Effector CD8-positive, alpha-beta T cell (primary cell): ENCODE measurements around the gene LPIN2.
A peak's percentile ranks its signal among the peaks of the same experiment; 100 is the strongest.
"Not testable (repeated sequence)": the region's sequence is repeated elsewhere in the genome, so short reads cannot be mapped to it uniquely, and the experiment has no call there.

ENCODE experiments used
- DNase-seq: peaks from one replicate; lab custom pipeline; 2025; lab: John Stamatoyannopoulos, UW
- total RNA-seq, 4 experiments: gene quantifications; one replicate each; lab custom pipeline; 2026; lab: John Stamatoyannopoulos, UW

The LPIN2 gene, protein sequence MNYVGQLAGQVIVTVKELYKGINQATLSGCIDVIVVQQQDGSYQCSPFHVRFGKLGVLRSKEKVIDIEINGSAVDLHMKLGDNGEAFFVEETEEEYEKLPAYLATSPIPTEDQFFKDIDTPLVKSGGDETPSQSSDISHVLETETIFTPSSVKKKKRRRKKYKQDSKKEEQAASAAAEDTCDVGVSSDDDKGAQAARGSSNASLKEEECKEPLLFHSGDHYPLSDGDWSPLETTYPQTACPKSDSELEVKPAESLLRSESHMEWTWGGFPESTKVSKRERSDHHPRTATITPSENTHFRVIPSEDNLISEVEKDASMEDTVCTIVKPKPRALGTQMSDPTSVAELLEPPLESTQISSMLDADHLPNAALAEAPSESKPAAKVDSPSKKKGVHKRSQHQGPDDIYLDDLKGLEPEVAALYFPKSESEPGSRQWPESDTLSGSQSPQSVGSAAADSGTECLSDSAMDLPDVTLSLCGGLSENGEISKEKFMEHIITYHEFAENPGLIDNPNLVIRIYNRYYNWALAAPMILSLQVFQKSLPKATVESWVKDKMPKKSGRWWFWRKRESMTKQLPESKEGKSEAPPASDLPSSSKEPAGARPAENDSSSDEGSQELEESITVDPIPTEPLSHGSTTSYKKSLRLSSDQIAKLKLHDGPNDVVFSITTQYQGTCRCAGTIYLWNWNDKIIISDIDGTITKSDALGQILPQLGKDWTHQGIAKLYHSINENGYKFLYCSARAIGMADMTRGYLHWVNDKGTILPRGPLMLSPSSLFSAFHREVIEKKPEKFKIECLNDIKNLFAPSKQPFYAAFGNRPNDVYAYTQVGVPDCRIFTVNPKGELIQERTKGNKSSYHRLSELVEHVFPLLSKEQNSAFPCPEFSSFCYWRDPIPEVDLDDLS
- total RNA-seq = 232 to 270 (median 266) reads per million in 4 experiments

- peak; percentile 93 for DNase-seq
These were observed at the start of gene LPIN2 for GRCh38 chr18:3013024-3013804. Gene LPIN2 (minus strand): TSS chr18:3013144. CDS start chr18:2960840, 52,304 bp downstream.

DNA sequence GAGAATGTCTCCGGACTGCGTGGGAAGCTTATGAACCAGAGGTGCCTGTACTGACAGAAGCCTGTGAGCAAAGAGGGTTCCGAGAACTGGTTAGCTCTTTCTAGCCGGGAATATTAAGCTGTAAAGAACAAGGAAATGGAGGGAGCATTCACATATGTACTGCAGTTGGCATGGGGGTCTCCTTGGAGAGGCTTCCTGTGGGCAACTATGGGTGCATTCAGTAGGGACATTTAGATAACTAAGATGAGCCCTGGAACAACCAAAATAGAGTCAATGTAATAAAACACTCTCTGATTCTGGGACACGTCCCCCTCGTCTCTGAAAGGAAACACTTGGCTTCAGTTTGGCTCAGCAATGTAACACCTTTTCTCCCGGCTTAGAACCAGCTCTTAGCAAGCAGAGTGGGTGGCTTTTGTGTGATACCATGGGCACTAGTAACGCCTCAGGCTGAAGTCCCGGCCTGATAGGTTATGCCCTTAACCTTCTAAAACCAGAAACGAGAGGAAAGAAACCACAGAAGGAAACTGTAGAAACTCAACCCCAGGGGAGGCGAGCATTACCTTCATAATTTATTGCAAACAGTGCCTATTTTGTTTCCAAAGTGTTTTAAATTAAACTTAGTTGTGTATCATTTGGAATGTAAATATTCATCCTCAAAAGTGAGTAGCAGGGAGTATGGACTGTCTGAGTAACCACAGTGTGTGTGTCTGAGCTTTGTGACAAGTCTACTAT is 48.8 kb upstream of the LPIN2 start:
- no peak for DNase-seq

- DNase-seq = peak; percentile 4
These were observed 48.0 kb upstream of the LPIN2 start for GRCh38 chr18:3060667-3061580.

DNA sequence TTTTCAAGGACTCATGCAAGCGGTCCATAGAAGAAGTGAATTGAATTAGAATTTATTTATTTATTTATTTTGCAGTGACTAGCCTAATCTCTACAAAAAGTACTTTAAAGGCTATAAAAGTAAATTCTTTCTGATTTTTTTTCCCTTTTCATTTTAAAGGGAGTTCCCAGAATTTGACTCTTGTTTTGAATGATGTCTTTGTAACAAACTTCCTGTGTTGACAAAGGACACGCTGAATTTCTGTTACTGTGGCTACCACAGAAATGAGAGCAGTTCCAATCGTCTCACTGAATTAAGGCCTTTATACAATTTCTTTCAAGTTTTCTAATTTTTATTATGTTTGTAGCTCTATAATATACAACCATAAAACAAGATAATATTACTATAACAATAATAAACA is 46.3 kb upstream of the LPIN2 start:
- no peak for DNase-seq

DNA sequence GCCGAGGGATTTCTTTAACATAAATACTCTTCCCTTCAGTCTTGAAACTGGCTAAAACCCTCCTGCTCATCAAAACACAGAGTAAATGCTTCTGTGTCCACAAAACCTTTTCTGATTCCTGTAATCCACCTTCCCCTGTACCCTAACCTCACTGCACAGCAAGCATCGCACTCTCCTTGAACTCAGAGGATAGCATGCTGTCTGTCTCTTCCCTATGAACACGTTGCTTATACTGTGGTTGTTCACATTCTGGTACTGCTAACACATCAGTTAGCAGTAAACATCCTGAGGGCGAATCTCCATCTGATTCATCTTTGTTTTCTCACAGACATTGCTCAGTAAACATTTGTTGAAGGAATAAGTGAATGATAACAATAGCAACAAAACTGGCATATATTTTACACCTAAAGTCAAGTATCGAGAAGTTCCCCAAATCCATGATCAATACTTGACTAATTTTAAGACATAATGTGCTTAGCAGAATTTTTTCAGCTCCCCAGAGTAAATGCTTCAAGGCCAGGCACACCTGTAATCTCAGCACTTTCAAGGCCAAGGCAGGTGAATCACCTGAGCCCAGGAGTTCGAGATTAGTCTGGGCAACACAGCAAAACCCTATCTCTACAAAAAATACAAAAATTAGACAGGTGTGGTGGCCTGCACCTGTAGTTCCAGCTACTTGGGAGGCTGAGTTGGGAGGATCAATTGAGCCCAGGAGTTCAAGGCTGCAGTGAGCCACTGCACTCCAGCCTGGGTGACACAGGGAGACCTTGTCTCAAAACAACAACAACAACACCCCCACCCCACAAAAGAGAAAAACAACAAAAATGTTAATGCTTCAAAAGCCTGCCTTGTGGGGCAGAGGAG is 45.6 kb upstream of the LPIN2 start:
- no peak for DNase-seq

DNA sequence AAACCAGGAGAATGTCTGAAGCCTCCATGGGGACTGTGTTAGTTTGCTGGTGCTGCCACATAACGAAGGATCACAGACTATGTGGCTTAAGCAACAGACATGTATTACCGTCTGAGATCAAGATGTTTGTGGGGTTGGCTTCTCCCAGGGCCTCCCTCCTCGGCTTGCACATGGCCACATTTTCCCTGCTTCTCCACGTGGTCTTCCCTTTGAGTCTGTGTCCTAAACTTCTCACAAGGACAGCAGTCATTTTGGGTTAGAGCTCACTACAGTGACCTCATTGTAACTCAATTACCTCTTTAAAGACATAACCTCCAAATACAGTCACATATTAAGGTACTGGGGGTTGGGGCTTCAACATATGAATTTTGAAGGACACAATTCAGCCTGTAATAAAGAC is 44.6 kb upstream of the LPIN2 start:
- no peak for DNase-seq

GRCh38 chr18:3056311-3056710 is 43.4 kb upstream of the LPIN2 start:
- DNase-seq = no peak

DNA sequence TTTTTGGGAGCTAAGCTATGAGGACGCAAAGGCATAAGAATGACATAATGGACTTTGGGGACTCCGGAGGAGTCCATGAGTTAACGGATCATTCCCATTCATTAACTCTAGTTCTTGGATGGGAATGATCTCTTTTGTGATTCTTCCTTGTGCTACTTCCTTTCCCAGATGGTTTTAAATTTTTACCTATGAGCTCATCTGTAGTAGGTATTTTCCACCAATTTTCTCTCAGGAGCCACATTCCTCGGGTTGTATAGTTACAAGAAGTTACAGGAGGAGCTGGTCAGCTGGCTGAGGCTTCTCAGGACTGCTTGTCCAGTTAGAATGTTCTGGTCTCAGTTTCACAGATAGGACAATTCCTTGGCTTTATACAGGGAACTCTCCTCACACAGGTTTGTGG is 42.9 kb upstream of the LPIN2 start:
- no peak for DNase-seq

- no peak for DNase-seq
These were observed 42.3 kb upstream of the LPIN2 start for GRCh38 chr18:3055186-3055728.

GRCh38 chr18:3054780-3055179 is 41.8 kb upstream of the LPIN2 start:
- no peak for DNase-seq

- no peak for DNase-seq
These were observed 41.3 kb upstream of the LPIN2 start for GRCh38 chr18:3054214-3054613.

- no peak for DNase-seq
These were observed 40.1 kb upstream of the LPIN2 start for GRCh38 chr18:3053081-3053480.

DNA sequence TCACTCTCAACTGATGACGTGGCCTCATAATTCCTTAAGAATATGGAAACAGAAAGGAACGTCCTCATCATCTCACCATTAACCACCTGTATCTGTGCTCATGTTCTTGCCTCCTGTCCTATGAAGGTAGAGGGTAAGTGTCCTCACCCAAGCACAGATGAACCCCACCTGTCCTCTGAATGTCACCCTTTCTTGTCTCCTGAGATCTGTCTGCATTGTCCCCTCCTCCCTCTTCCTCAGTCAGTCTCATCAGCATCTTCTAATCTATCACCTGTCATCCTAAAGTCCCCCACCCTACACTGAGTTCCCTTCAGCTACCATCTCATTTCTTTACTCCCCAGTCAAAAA is 39.4 kb upstream of the LPIN2 start:
- no peak for DNase-seq

DNA sequence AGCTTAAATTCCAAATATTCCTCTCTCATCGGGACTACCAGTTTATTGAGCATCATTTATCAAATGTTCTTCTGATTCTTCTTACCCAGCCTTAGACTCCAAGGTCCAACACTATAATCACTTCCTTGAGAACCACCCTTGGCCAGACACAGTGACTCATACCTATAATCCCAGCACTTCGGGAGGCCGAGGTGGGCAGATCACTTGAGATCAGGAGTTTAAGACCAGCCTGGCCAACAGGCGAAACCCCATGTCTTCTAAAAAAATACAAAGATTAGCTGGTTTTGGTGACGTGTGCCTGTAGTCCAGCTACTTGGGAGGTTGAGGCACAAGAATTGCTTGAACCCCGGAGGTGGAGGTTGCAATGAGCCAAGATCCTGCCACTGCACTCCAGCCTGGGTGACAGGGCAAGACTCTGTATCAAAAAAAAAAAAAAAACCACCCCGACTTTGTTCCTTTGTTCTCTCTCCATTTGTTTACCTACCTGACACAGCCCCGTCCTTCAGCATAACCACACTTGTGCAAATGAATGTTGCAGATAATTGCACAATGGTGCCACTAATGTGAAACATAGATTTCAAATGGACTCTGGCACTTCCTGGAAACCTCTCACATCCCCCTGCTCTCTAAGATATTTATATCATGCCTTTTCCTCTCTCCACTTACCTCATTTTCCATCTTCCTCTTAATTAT is 38.9 kb upstream of the LPIN2 start:
- no peak for DNase-seq

GRCh38 chr18:3049897-3050454 is 37.0 kb upstream of the LPIN2 start:
- not testable (repeated sequence) for DNase-seq

- DNase-seq = no peak
These were observed 35.9 kb upstream of the LPIN2 start for GRCh38 chr18:3048820-3049349.

- DNase-seq = no peak
These were observed 35.2 kb upstream of the LPIN2 start for GRCh38 chr18:3048121-3048520.
